Myocyte (in vitro differentiated cells): Measurements from ENCODE around the gene NT5DC2. TPM values are rescaled to one million over a fixed set of nuclear protein-coding genes. Genes with fewer than 3 reads are reported as not detected.
A peak's percentile ranks its signal among the peaks of the same experiment; 100 is the strongest.
"Not testable (repeated sequence)": the region's sequence is repeated elsewhere in the genome, so short reads cannot be mapped to it uniquely, and the experiment has no call there.

ENCODE experiments used
- DNase-seq: peaks from one replicate; pipeline ENCODE4 v3.0.0-alpha.2; 2012; ENCODE audit warnings: low read depth
- total RNA-seq: library from RNA; depleted of rRNA; stranded (reverse); fragments of >200 nt; gene quantifications from 2 replicates; pipeline ENCODE4 v1.2.3, GENCODE V29; 2014

NT5DC2 gene
- total RNA-seq, 1 donor from 2014 or later, result 50.3 TPM

DNA sequence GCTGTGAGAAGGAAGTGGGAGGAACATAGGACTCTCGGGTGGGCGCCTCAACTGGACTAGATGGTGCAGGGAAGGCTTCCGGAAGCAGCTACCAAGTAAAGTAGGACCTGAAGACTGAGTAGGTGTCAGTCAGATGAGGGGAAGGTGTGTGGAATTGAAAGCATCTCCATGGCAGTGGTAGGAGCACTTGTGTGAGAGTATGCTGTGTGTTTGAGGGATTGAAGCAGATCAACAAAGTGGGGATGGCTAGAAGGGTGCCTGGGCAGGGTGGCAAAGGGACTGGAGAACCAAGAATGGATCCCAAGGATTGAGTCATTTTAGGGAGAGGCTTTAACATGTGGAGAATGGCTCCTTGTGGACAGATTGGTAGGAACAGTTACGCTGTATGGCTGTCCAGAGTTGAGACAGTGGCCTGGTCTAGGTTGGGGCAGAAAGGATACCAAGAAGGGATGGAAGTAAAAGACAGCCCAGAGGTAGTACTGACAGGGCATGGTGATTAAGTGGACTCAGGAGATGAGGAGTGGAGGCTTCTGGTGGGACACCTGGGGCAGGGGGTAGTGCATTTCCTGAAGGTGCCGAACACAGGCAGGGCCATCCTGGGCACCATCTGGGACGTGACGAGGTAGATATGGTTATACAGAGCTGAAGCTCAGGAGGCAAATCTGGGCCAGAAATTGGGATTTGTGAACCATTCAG, 4.2 kb upstream of the NT5DC2 start:
- no peak for DNase-seq

GRCh38 chr3:52537165-52537620, 3.5 kb upstream of the NT5DC2 start:
- no peak for DNase-seq

GRCh38 chr3:52536369-52537164, 2.9 kb upstream of the NT5DC2 start, which contains the start of gene UQCC5:
TSS of gene UQCC5 (plus strand) at chr3:52536605. CDS start at chr3:52536756, 151 bp downstream.
- peak; percentile 99 for DNase-seq

GRCh38 chr3:52536112-52536368, 2.4 kb upstream of the NT5DC2 start:
- DNase-seq, result no peak

- DNase-seq, result no peak
Measured at GRCh38 chr3:52535411-52536111, 1.9 kb upstream of the NT5DC2 start.

- DNase-seq, result no peak
Measured at GRCh38 chr3:52534281-52535183, 875 bp upstream of the NT5DC2 start.

GRCh38 chr3:52532838-52533622, 627 bp downstream of the NT5DC2 start:
- DNase-seq, result no peak

DNA sequence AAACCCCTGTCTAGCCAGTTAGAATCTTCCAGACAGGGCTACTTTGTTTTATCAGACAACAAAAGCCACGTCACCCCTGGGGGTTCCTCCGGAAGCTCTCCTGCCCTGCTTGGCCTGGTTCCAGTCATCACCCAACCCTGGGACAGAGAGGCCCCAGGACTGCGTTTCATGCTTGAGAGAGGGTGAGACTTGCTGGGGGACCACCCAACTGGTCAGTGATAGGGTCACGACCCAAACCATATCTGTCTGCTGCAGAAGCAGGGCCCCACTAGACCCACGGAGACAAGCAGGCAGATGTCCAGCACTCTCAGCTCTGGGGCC, 1.2 kb downstream of the NT5DC2 start:
- DNase-seq, result no peak

GRCh38 chr3:52531860-52532516, 1.7 kb downstream of the NT5DC2 start:
- no peak for DNase-seq

- no peak for DNase-seq
Measured at GRCh38 chr3:52530918-52531826, 2.5 kb downstream of the NT5DC2 start.

DNA sequence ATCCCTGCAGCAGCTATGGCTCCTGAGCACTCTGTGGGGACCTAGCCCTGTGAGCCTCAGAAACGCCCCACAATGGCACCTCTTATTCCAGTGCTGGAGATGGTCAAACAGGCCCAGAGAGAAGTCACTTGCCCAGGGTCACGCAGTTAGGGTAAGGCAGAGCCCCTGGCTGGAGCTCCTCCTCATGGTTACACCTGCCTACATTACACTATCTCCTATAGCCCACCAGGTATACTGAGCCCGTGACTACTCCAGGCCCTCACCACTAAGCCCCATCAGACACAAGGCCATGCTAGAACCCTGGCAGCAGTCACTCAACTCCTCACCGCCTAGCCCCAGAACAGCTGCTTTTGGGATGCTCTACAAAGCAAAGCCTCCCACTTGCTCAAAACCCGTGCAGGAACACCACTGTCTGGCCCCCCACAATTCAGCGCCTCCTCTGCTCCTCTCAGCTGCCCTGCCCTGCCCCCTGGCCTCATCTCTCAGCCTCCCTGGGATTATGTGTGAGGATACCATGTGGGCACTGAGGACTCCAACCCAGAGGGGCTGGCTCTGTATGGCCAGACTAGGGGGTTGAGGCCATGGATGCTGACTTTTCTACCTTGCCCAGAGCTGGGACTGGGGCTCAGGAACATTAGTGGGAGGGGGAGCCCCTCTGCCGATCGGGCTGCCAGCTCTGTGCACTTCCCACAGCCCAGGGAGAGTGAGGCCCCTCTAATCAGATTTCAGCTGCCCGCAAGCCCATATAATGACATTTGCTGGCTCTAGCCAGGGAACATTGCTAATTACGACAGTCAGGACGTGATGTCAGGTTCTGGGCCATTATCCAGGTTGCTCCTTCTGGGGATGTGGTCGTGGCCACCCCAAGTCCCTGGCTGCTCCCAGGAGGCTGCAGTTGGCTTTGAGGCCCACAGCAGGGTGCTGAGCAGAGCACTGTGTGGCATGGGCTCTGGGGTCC, 4.0 kb downstream of the NT5DC2 start:
- DNase-seq, result no peak

DNA sequence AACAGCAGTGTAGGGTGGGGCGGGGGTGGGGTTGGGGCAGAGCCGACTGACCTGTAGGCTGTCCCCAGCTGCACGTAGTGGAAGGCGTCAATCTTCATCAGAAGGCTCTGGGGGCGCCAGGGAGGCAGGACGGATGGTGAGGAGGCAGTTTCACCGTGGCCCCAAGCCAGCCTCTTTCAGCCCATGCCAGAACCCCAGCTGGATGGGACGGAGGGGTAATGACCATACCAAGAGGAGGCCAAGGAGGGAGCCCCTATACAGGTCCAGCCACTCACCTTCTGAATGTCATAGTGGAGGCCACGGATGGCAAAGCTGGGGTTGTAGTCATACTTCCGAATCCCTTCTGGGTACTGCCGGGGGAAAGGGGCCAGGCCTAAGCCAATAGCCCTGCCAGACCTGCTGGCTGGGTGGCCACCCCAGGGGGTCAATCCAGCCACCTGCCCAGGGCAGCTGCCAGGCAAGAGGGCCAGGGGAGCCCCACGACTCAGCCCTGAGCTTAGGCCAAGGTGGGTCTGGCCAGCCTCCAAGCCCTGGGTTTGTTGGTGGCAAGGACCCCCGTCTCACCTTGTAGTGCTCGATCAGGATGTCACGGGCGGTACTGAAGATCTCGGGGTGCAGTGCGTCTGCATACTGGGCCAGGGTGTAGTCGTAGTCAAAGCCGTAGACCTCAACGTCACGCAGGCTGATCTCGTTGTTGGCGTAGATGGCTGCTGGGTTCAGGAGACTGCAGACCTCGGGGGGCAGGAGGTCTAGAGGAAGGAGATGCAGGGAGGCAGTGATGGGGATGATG, 4.9 kb downstream of the NT5DC2 start:
- no peak for DNase-seq

DNA sequence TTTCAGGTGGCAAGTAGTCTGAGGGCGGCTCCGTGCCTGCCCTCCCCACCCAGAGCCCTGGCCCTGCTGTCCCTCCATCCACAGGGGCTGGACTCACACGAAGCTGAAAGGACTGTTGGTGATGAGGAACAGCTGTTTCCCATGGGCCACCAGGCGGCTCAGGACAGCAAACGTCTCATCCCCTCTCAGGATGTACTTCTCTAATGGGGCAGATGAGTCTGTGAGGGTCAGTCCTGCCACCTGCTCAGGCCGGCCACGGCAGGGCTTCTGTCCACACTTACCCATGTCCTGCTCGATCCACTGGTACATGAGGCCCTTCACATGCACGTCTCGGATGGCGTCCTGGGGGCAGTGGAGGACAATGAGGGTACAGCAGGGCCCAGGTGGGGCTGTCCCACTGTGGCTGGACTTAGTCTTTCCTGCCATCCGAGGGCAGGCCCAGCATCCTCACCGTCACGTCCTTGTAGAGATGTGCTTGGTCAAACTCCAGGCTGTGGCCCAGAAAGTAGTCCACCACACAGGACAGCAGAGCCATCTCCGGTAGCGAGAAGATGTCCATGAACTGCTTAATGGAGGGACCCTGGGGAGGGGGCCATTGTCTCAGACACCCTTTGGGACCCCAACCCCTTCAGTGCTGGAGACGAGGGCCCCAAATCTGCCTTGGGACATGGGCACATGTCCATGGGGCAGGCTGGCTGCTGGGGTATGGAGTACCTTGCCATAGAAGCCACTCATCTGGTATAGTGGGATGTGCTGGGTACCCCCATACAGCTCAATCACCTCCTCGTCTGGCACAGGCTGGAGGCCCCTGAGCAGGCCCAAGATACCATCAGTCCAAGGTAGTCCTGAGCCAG, 5.7 kb downstream of the NT5DC2 start:
- DNase-seq, result peak; percentile 23

DNA sequence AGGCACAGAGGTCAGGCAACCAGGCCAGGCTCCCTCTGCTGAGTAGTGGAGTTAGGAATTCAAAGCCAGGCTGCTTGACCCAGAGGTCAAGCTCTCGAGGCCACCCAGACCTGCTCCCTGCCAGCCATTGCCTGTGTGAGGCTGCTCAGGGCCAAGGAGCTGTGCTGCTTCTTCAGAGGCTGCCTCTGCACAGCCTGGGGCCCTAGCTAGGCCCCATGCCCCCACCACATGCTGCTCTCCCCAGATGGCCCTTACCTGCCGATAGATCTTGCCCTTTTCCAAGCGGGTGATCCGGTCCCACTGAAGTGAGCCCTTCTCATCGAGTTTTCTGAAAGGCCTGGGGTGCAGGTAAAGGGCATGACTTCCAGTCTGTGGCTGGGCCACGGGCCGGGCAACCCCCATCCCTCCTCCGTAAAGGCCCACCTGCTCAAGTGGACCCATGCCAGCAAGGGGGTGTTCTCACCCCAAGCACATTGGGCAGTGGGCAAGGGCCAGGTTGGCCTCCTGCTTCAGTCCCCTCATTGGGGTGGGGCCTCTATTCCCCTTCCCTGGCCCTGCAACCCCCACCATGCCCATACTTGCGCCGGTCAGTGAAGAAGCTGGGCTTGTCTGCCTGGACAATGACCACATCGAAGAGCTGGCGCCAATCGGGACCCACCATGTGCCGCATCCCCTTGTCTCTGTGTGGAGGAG, 6.5 kb downstream of the NT5DC2 start:
- no peak for DNase-seq

GRCh38 chr3:52526671-52527038, 7.0 kb downstream of the NT5DC2 start:
- DNase-seq, result not testable (repeated sequence)
